H9 (cell line): ENCODE data around the gene VSTM2L. TPM values are rescaled to one million over a fixed set of nuclear protein-coding genes. Genes with fewer than 3 reads are reported as not detected.

Experiments
- DNase-seq: peaks from one replicate; pipeline ENCODE4 v3.0.0-alpha.2; 2017
- H2AFZ ChIP-seq: one replicate; pipeline ENCODE4 v1.6.1; 2013; ENCODE audit warnings: mild to moderate bottlenecking, low read length, control low read depth, moderate library complexity
- H2AK5ac ChIP-seq: 2 replicates; pipeline ENCODE4 v1.6.1; 2013; ENCODE audit warnings: low read length, control low read depth, mixed read lengths; ENCODE audit not compliant: insufficient read length
- H2BK120ac ChIP-seq: one replicate; pipeline ENCODE4 v1.6.1; 2013; ENCODE audit warnings: low read depth, mild to moderate bottlenecking, low read length, control low read depth, inconsistent platforms; ENCODE audit not compliant: poor library complexity, severe bottlenecking
- H2BK12ac ChIP-seq: 2 replicates; pipeline ENCODE4 v1.6.1; 2013; ENCODE audit warnings: low read length, control low read depth, mixed read lengths, low read depth; ENCODE audit not compliant: insufficient read length
- H2BK15ac ChIP-seq: 2 replicates; pipeline ENCODE4 v1.6.1; 2013; ENCODE audit warnings: low read depth, low read length, control low read depth
- H2BK20ac ChIP-seq: one replicate; pipeline ENCODE4 v1.6.1; 2013; ENCODE audit warnings: low read depth, mild to moderate bottlenecking, low read length, control low read depth, inconsistent platforms; ENCODE audit not compliant: poor library complexity, severe bottlenecking
- H2BK5ac ChIP-seq: 2 replicates; pipeline ENCODE4 v1.6.1; 2013; ENCODE audit warnings: low read length, control low read depth, mixed read lengths; ENCODE audit not compliant: insufficient read length
- H3K14ac ChIP-seq: 2 replicates; pipeline ENCODE4 v1.6.1; 2013; ENCODE audit warnings: low read length, control low read depth; ENCODE audit not compliant: insufficient read depth
- H3K18ac ChIP-seq: 2 replicates; pipeline ENCODE4 v1.6.1; 2013; ENCODE audit warnings: low read depth, mild to moderate bottlenecking, mixed read lengths, low read length, control low read depth; ENCODE audit not compliant: insufficient read length
- H3K23ac ChIP-seq: 2 replicates; pipeline ENCODE4 v1.6.1; 2013; ENCODE audit warnings: low read length, control low read depth, mixed read lengths, low read depth; ENCODE audit not compliant: insufficient read length
- H3K23me2 ChIP-seq: 2 replicates; pipeline ENCODE4 v1.6.1; 2013; ENCODE audit warnings: low read depth, mild to moderate bottlenecking, mixed read lengths, low read length, control low read depth; ENCODE audit not compliant: insufficient read length, poor library complexity, severe bottlenecking
- H3K27ac ChIP-seq: 2 replicates; pipeline ENCODE4 v1.5.1; 2013; ENCODE audit warnings: low read length, control low read depth, mixed read lengths, low read depth; ENCODE audit not compliant: insufficient read length
- H3K27me3 ChIP-seq: 2 replicates; pipeline ENCODE4 v1.6.1; 2013; ENCODE audit warnings: low read length, control low read depth, inconsistent platforms; ENCODE audit not compliant: insufficient read depth
- H3K4ac ChIP-seq: 2 replicates; pipeline ENCODE4 v1.6.1; 2013; ENCODE audit warnings: low read depth, mild to moderate bottlenecking, control low read depth, inconsistent platforms, low read length, moderate library complexity
- H3K4me1 ChIP-seq: 2 replicates; pipeline ENCODE4 v1.6.1; 2013; ENCODE audit warnings: low read length, control low read depth, inconsistent platforms; ENCODE audit not compliant: insufficient read depth
- H3K4me2 ChIP-seq: 2 replicates; pipeline ENCODE4 v1.6.1; 2013; ENCODE audit warnings: low read length, control low read depth, mixed read lengths; ENCODE audit not compliant: insufficient read length, insufficient read depth
- H3K56ac ChIP-seq: 2 replicates; pipeline ENCODE4 v1.6.1; 2013; ENCODE audit warnings: low read depth, mild to moderate bottlenecking, mixed read lengths, low read length, control low read depth; ENCODE audit not compliant: insufficient read length
- H3K79me1 ChIP-seq: 2 replicates; pipeline ENCODE4 v1.6.1; 2013; ENCODE audit warnings: low read depth, mild to moderate bottlenecking, moderate library complexity, low read length, control low read depth, inconsistent platforms; ENCODE audit not compliant: insufficient read depth, poor library complexity, severe bottlenecking
- H3K79me2 ChIP-seq: 2 replicates; pipeline ENCODE4 v1.6.1; 2013; ENCODE audit warnings: low read length, control low read depth, inconsistent platforms; ENCODE audit not compliant: insufficient read depth
- H3K9ac ChIP-seq: 2 replicates; pipeline ENCODE4 v1.6.1; 2013; ENCODE audit warnings: low read length, control low read depth, mixed read lengths; ENCODE audit not compliant: insufficient read length; ENCODE audit errors: extremely low read depth
- H3K9me3 ChIP-seq: one replicate; pipeline ENCODE4 v1.6.1; 2013; ENCODE audit warnings: low read depth, low read length, inconsistent platforms; ENCODE audit not compliant: control insufficient read depth
- H3T11ph ChIP-seq: one replicate; pipeline ENCODE4 v1.6.1; 2013; ENCODE audit warnings: mild to moderate bottlenecking, low read length, control low read depth, inconsistent platforms
- H4K20me1 ChIP-seq: one replicate; pipeline ENCODE4 v1.6.1; 2013; ENCODE audit not compliant: control insufficient read depth, insufficient read length, insufficient read depth
- H4K5ac ChIP-seq: 2 replicates; pipeline ENCODE4 v1.6.1; 2013; ENCODE audit warnings: low read depth, mild to moderate bottlenecking, mixed read lengths, low read length, control low read depth; ENCODE audit not compliant: insufficient read length
- H4K8ac ChIP-seq: replicated peaks from 2 replicates; pipeline ENCODE4 v1.6.1; 2013; ENCODE audit warnings: low read length, control low read depth, mixed read lengths, low read depth; ENCODE audit not compliant: insufficient read length
- H4K91ac ChIP-seq: 2 replicates; pipeline ENCODE4 v1.6.1; 2013; ENCODE audit warnings: low read depth, mild to moderate bottlenecking, moderate library complexity, mixed read lengths, low read length, control low read depth; ENCODE audit not compliant: insufficient read length
- H3K27ac Mint-ChIP-seq, 3 experiments: 2 replicates in 2 of 3; 3 replicates in 1 of 3; pipeline ENCODE4 v1.8.0; 2020 to 2021; ENCODE audit warnings: mixed read lengths in 3 of 3, mild to moderate bottlenecking in 1 of 3, moderate library complexity in 1 of 3
- H3K27me3 Mint-ChIP-seq: 2 replicates; pipeline ENCODE4 v1.8.0; 2021; ENCODE audit warnings: low read depth, mild to moderate bottlenecking, moderate library complexity, mixed read lengths
- H3K36me3 Mint-ChIP-seq, 3 experiments: 2 replicates in 2 of 3; 3 replicates in 1 of 3; pipeline ENCODE4 v1.8.0; 2020 to 2021; ENCODE audit warnings: low read depth in 3 of 3, mixed read lengths in 3 of 3; ENCODE audit not compliant: insufficient read depth in 1 of 3
- H3K4me1 Mint-ChIP-seq, 2 experiments: 2 replicates each; pipeline ENCODE4 v1.8.0; 2020; ENCODE audit warnings: mixed read lengths in 2 of 2
- H3K4me3 Mint-ChIP-seq, 2 experiments: 2 replicates in 1 of 2; 3 replicates in 1 of 2; pipeline ENCODE4 v1.8.0; 2020 to 2021; ENCODE audit warnings: mild to moderate bottlenecking in 2 of 2, mixed read lengths in 2 of 2, moderate library complexity in 1 of 2
- H3K9me3 Mint-ChIP-seq, 2 experiments: 2 replicates in 1 of 2; 3 replicates in 1 of 2; pipeline ENCODE4 v1.8.0; 2020; ENCODE audit warnings: mild to moderate bottlenecking in 2 of 2, mixed read lengths in 2 of 2, moderate library complexity in 1 of 2
- WGBS: extraction: QIAGEN DNeasy Blood & Tissue Kit; methylation state at CpG from one replicate; pipeline ENCODE4 v1.1.7; 2013; ENCODE audit warnings: missing lambda C conversion rate, low lambda C conversion rate, mixed read lengths; ENCODE audit not compliant: insufficient read length; ENCODE audit errors: extremely low coverage; 5-methylcytosine and 5-hydroxymethylcytosine counted together
- total RNA-seq: library from RNA; stranded (reverse); gene quantifications from 2 replicates; pipeline ENCODE4 v1.2.1, GENCODE V29; 2021
- TF ChIP-seq, protein P1 (sequence below): fragments of 200-600 bp; sonication (generic); conservative IDR thresholded peaks from 3 replicates; pipeline ENCODE4 v1.8.0; 2021; ENCODE audit warnings: antibody characterized with exemption, mild to moderate bottlenecking

VSTM2L gene
- total RNA-seq, 1 experiment from 2014 or later, result 2.1 TPM

DNA sequence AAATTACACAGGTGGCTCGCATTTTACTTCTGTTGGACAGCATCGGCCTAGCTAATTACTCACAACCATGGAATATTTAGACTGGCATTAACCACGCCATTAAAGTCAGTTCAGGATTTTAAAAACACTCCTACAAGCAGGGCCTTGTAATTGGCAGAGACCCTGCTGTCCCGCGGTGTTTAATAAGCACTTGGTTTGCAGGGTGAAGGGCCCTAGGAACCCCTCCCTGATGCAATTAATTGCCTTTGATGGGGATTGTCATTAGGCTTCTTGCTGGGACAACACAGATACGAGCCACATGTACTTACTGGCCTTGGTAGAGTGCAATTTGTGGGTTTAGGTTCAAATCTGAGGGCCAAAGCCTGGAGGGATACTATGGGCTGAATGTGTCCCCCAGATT is 7.8 kb upstream of the VSTM2L start:
- Mint-ChIP-seq H3K27ac (no peak overlapping the region), H3K36me3 (no peaks in the 10 kb centered on the region), H3K27me3 (peaks cover 3% of the 10 kb centered on the region), H3K4me3 (no peak overlapping the region), H3K4me1 (peaks cover 4 to 5% of the 10 kb centered on the region in 2 experiments), H3K9me3 (no peaks in the 10 kb centered on the region)
- no peaks in the 10 kb centered on the region for H3K4me1 ChIP-seq
- no peak overlapping the region for H3K18ac ChIP-seq
- H3K4ac ChIP-seq, result no peak overlapping the region
- H4K91ac ChIP-seq, result no peak overlapping the region
- no peak overlapping the region for H2BK15ac ChIP-seq
- no peak overlapping the region for H2BK5ac ChIP-seq
- no peak overlapping the region for H3K23ac ChIP-seq
- no peak overlapping the region for H4K5ac ChIP-seq
- no peak overlapping the region for H2BK20ac ChIP-seq
- no peak overlapping the region for H3K9ac ChIP-seq
- H2AK5ac ChIP-seq, result no peak overlapping the region
- H4K20me1 ChIP-seq, result no peaks in the 10 kb centered on the region
- no peaks in the 10 kb centered on the region for H3K27me3 ChIP-seq
- H3K79me2 ChIP-seq, result no peaks in the 10 kb centered on the region
- H4K8ac ChIP-seq, result no peak overlapping the region
- TF ChIP-seq, protein P1, sequence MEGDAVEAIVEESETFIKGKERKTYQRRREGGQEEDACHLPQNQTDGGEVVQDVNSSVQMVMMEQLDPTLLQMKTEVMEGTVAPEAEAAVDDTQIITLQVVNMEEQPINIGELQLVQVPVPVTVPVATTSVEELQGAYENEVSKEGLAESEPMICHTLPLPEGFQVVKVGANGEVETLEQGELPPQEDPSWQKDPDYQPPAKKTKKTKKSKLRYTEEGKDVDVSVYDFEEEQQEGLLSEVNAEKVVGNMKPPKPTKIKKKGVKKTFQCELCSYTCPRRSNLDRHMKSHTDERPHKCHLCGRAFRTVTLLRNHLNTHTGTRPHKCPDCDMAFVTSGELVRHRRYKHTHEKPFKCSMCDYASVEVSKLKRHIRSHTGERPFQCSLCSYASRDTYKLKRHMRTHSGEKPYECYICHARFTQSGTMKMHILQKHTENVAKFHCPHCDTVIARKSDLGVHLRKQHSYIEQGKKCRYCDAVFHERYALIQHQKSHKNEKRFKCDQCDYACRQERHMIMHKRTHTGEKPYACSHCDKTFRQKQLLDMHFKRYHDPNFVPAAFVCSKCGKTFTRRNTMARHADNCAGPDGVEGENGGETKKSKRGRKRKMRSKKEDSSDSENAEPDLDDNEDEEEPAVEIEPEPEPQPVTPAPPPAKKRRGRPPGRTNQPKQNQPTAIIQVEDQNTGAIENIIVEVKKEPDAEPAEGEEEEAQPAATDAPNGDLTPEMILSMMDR, result no peak
- no peak overlapping the region for H3K4me2 ChIP-seq
- no peaks in the 10 kb centered on the region for H3K23me2 ChIP-seq
- no peak overlapping the region for H3T11ph ChIP-seq
- H2AFZ ChIP-seq, result no peak overlapping the region
- no peak overlapping the region for H3K56ac ChIP-seq
- no peaks in the 10 kb centered on the region for H3K79me1 ChIP-seq
- H2BK12ac ChIP-seq, result no peak overlapping the region
- H3K27ac ChIP-seq, result no peak overlapping the region
- no peaks in the 10 kb centered on the region for H3K9me3 ChIP-seq
- no peak overlapping the region for H3K14ac ChIP-seq
- H2BK120ac ChIP-seq, result no peak overlapping the region
- no CpG with 5 or more reads among the region's 6 CpGs for WGBS
- DNase-seq, result no peak
